ENCODE results near the gene KCNT1. TPM values are rescaled to one million over a fixed set of nuclear protein-coding genes. Genes with fewer than 3 reads are reported as not detected.

KCNT1 gene
- total RNA-seq, 2 donors from 2014 or later: 0.48 TPM; not detected in 1

- Histone ChIP-seq H3K27me3 (no peaks in the 10 kb centered on the region), H3K27ac (no peak overlapping the region)
- no peak for TF ChIP-seq CTCF (IDR thresholded peaks at IDR 0.05)
Measured at GRCh38 chr9:135750786-135751185, 48.8 kb downstream of the KCNT1 start.

GRCh38 chr9:135751501-135751900 is 49.5 kb downstream of the KCNT1 start:
- DNase-seq (ENCODE audit: low spot score): no peak

More at GRCh38 chr9:135750786-135751185, 48.8 kb downstream of the KCNT1 start:
- Histone ChIP-seq H3K4me1 (no peaks in the 10 kb centered on the region), H3K36me3 (no peaks in the 10 kb centered on the region), H3K9me3 (no peaks in the 10 kb centered on the region), H3K4me3 (no peak overlapping the region)
- no peak for DNase-seq (ENCODE audit: low spot score)

GRCh38 chr9:135752281-135753204 is 50.6 kb downstream of the KCNT1 start:
- Histone ChIP-seq H3K27me3 (no peaks in the 10 kb centered on the region), H3K4me3 (no peak overlapping the region), H3K27ac (no peak overlapping the region), H3K4me1 (no peaks in the 10 kb centered on the region), H3K36me3 (no peaks in the 10 kb centered on the region), H3K9me3 (no peaks in the 10 kb centered on the region)
- no peak for DNase-seq (ENCODE audit: low spot score)
- no peak for TF ChIP-seq CTCF (IDR thresholded peaks at IDR 0.05)

More at GRCh38 chr9:135751501-135751900, 49.5 kb downstream of the KCNT1 start:
- H3K27ac ChIP-seq: no peak overlapping the region
- no peaks in the 10 kb centered on the region for H3K27me3 ChIP-seq
- no peaks in the 10 kb centered on the region for H3K36me3 ChIP-seq
- no peaks in the 10 kb centered on the region for H3K4me1 ChIP-seq
- no peaks in the 10 kb centered on the region for H3K9me3 ChIP-seq
- H3K4me3 ChIP-seq: no peak overlapping the region
- TF ChIP-seq CTCF (IDR thresholded peaks at IDR 0.05): no peak

GRCh38 chr9:135753391-135754105 is 51.6 kb downstream of the KCNT1 start:
- no peak for TF ChIP-seq CTCF (IDR thresholded peaks at IDR 0.05)
- no peaks in the 10 kb centered on the region for H3K9me3 ChIP-seq
- no peak for DNase-seq (ENCODE audit: low spot score)
- H3K27ac ChIP-seq: no peak overlapping the region
- H3K4me3 ChIP-seq: no peak overlapping the region
- H3K27me3 ChIP-seq: no peaks in the 10 kb centered on the region
- no peaks in the 10 kb centered on the region for H3K4me1 ChIP-seq
- no peaks in the 10 kb centered on the region for H3K36me3 ChIP-seq

- Histone ChIP-seq H3K9me3 (no peaks in the 10 kb centered on the region), H3K4me1 (no peaks in the 10 kb centered on the region), H3K27ac (no peak overlapping the region), H3K27me3 (no peaks in the 10 kb centered on the region), H3K36me3 (no peaks in the 10 kb centered on the region), H3K4me3 (no peak overlapping the region)
- TF ChIP-seq CTCF (IDR thresholded peaks at IDR 0.05): no peak
- no peak for DNase-seq (ENCODE audit: low spot score)
Measured at GRCh38 chr9:135756576-135756975, 54.6 kb downstream of the KCNT1 start.
